ENCODE measurements around the gene VTN.
A peak's percentile ranks its signal among the peaks of the same experiment; 100 is the strongest.

The VTN gene

DNA sequence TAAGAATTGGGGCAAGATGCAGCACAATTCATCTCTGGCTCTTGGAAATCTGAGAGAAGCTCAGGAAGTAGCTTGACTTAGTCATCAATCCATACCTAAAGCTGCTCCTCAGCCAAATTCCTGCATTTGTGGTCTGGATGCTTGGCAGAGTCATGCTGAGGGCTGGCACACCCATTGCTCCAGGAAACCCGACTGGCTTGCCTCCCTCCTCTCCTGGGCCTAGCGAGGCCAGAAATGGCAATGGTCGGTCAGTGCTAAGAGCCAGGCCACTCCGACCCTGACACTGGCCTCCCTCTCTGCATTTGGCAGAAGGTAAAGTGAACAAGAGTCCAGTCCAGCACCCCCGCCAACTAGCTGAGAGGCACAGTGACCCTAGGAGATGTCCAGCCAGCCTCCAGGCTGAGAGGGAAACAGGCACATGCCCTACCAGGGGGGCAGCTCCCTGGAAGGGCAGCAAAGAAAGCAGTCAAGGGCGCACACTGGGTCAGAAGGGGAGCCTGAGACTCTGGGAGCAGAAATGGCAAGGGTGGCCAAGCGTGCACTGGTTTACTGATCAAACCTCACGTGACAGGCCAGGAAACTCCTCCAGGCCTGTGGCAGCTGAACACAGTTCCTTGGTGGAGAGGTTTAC, 22.7 kb downstream of the VTN start:
- Histone ChIP-seq H3K27me3 (ENCODE audit: control insufficient read depth, insufficient read depth, low read length) (no peaks in the 10 kb centered on the region), H3K27ac (ENCODE audit: low read depth, low read length) (0 out of 2 replicates have a peak overlapping the region, but pooled peaks have one; percentile 34), H3K9ac (ENCODE audit: low read length) (peak overlapping the region; percentile 30), H3K4me3 (ENCODE audit: low read depth, low read length) (no peak overlapping the region), H3K36me3 (ENCODE audit: control insufficient read depth, insufficient read depth, low read length) (peaks cover 97% of the 10 kb centered on the region), H3K9me3 (ENCODE audit: control insufficient read depth, insufficient read depth, low read depth, low read length) (no peaks in the 10 kb centered on the region), H3K4me1 (ENCODE audit: control insufficient read depth, insufficient read depth, low read length) (peaks cover 13% of the 10 kb centered on the region; the same call in 1 of the 2 replicates)

DNA sequence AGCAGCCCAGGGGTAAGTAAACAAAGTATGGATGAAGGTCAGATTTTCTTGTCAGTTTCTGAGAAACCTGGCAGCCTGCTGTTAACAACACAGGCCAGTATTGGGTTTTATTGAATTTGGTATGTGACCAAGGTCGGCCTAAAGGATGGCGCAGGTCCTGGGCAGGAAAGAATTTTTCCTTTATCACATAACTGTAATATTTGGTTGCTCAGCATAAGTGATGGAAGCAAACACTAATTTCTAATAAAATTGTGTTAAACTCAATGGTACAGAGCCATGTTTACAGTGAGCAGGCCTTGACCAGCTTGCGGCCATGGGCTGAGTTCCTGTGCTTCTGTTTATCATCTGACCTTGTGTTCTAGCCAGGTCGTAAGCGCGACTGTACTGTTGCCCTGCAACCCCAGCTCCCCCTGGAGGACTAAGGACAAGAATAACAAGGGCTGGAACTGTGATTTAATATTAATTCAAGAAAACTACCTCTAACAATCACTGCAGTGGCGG, 23.3 kb downstream of the VTN start:
- no peaks in the 10 kb centered on the region for H3K27me3 ChIP-seq (ENCODE audit: control insufficient read depth, insufficient read depth, low read length)
- no peak overlapping the region for H3K9ac ChIP-seq (ENCODE audit: low read length)
- no peak overlapping the region for H3K4me3 ChIP-seq (ENCODE audit: low read depth, low read length)
- H3K9me3 ChIP-seq (ENCODE audit: control insufficient read depth, insufficient read depth, low read depth, low read length): no peaks in the 10 kb centered on the region
- peak overlapping the region; percentile 34; the same call in 1 of the 2 replicates for H3K27ac ChIP-seq (ENCODE audit: low read depth, low read length)
- peaks cover 98% of the 10 kb centered on the region for H3K36me3 ChIP-seq (ENCODE audit: control insufficient read depth, insufficient read depth, low read length)
- H3K4me1 ChIP-seq (ENCODE audit: control insufficient read depth, insufficient read depth, low read length): peaks cover 13% of the 10 kb centered on the region; the same call in 1 of the 2 replicates

DNA sequence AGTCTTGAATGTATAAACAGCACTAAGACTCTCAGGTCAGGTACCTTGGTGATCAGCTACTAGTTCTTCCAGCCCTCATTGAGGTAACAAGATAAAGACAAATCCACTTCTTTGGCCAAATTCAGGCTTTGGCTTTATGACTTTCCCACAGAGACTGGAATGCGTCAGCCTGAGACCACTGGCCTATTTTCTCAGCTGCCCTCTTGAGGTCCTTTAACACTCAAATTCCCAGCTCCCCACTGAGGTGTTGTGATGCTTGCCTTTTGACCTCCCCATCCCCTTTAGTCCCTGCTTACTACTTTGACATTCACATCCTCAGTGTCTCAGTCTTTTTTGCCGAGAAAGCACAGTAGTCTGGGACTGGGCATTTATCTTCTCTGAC, 23.9 kb downstream of the VTN start:
- Histone ChIP-seq H3K9me3 (ENCODE audit: control insufficient read depth, insufficient read depth, low read depth, low read length) (no peaks in the 10 kb centered on the region), H3K36me3 (ENCODE audit: control insufficient read depth, insufficient read depth, low read length) (peaks cover 98% of the 10 kb centered on the region), H3K4me3 (ENCODE audit: low read depth, low read length) (no peak overlapping the region), H3K4me1 (ENCODE audit: control insufficient read depth, insufficient read depth, low read length) (peaks cover 13% of the 10 kb centered on the region; the same call in 1 of the 2 replicates), H3K27ac (ENCODE audit: low read depth, low read length) (no peak overlapping the region), H3K27me3 (ENCODE audit: control insufficient read depth, insufficient read depth, low read length) (no peaks in the 10 kb centered on the region), H3K9ac (ENCODE audit: low read length) (no peak overlapping the region)

GRCh38 chr17:28345419-28346198, 24.5 kb downstream of the VTN start:
- Histone ChIP-seq H3K27me3 (ENCODE audit: control insufficient read depth, insufficient read depth, low read length) (no peaks in the 10 kb centered on the region), H3K27ac (ENCODE audit: low read depth, low read length) (no peak overlapping the region), H3K4me3 (ENCODE audit: low read depth, low read length) (no peak overlapping the region), H3K9ac (ENCODE audit: low read length) (no peak overlapping the region), H3K36me3 (ENCODE audit: control insufficient read depth, insufficient read depth, low read length) (peaks cover 98% of the 10 kb centered on the region), H3K4me1 (ENCODE audit: control insufficient read depth, insufficient read depth, low read length) (peaks cover 13% of the 10 kb centered on the region; the same call in 1 of the 2 replicates), H3K9me3 (ENCODE audit: control insufficient read depth, insufficient read depth, low read depth, low read length) (no peaks in the 10 kb centered on the region)

- Histone ChIP-seq H3K36me3 (ENCODE audit: control insufficient read depth, insufficient read depth, low read length) (peaks cover 98% of the 10 kb centered on the region), H3K27me3 (ENCODE audit: control insufficient read depth, insufficient read depth, low read length) (no peaks in the 10 kb centered on the region), H3K4me1 (ENCODE audit: control insufficient read depth, insufficient read depth, low read length) (peaks cover 13% of the 10 kb centered on the region; the same call in 1 of the 2 replicates), H3K9ac (ENCODE audit: low read length) (no peak overlapping the region), H3K9me3 (ENCODE audit: control insufficient read depth, insufficient read depth, low read depth, low read length) (no peaks in the 10 kb centered on the region), H3K4me3 (ENCODE audit: low read depth, low read length) (no peak overlapping the region), H3K27ac (ENCODE audit: low read depth, low read length) (no peak overlapping the region)
Measured at GRCh38 chr17:28344435-28344901, 25.6 kb downstream of the VTN start.

GRCh38 chr17:28344011-28344410, 26.1 kb downstream of the VTN start:
- Histone ChIP-seq H3K36me3 (ENCODE audit: control insufficient read depth, insufficient read depth, low read length) (peaks cover 98% of the 10 kb centered on the region), H3K27ac (ENCODE audit: low read depth, low read length) (no peak overlapping the region)

DNA sequence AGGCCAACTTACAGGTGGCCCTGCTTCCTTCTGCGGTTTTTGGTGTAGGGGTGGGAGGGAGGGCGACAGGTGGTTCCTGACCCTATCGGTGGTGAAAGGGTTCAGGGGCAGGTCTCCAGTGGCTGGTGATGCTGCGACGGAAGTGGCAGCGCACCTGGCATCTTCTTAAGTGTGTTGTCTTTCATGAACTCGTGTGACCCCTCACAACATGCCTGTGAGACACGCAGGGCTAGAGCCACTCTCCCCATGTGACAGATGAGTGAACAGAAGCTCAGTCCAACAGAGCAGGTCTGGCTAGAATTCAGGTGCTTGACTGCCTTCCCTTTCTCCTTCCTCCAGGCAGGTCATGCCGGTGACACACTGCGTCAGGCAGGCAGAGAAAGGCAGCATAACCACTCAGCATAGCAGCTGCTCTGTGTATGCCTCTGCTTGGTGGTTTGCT, 26.6 kb downstream of the VTN start:
- Histone ChIP-seq H3K9me3 (ENCODE audit: control insufficient read depth, insufficient read depth, low read depth, low read length) (no peaks in the 10 kb centered on the region), H3K36me3 (ENCODE audit: control insufficient read depth, insufficient read depth, low read length) (peaks cover 95% of the 10 kb centered on the region), H3K27ac (ENCODE audit: low read depth, low read length) (no peak overlapping the region), H3K9ac (ENCODE audit: low read length) (no peak overlapping the region), H3K27me3 (ENCODE audit: control insufficient read depth, insufficient read depth, low read length) (no peaks in the 10 kb centered on the region), H3K4me3 (ENCODE audit: low read depth, low read length) (no peak overlapping the region), H3K4me1 (ENCODE audit: control insufficient read depth, insufficient read depth, low read length) (peaks cover 13% of the 10 kb centered on the region; the same call in 1 of the 2 replicates)

More at GRCh38 chr17:28344011-28344410, 26.1 kb downstream of the VTN start:
- Histone ChIP-seq H3K4me3 (ENCODE audit: low read depth, low read length) (no peak overlapping the region), H3K9me3 (ENCODE audit: control insufficient read depth, insufficient read depth, low read depth, low read length) (no peaks in the 10 kb centered on the region), H3K9ac (ENCODE audit: low read length) (no peak overlapping the region), H3K27me3 (ENCODE audit: control insufficient read depth, insufficient read depth, low read length) (no peaks in the 10 kb centered on the region), H3K4me1 (ENCODE audit: control insufficient read depth, insufficient read depth, low read length) (peaks cover 13% of the 10 kb centered on the region; the same call in 1 of the 2 replicates)

GRCh38 chr17:28342313-28342712, 27.8 kb downstream of the VTN start:
- Histone ChIP-seq H3K9me3 (ENCODE audit: control insufficient read depth, insufficient read depth, low read depth, low read length) (no peaks in the 10 kb centered on the region), H3K4me1 (ENCODE audit: control insufficient read depth, insufficient read depth, low read length) (peaks cover 10% of the 10 kb centered on the region; the same call in 1 of the 2 replicates), H3K4me3 (ENCODE audit: low read depth, low read length) (no peak overlapping the region), H3K36me3 (ENCODE audit: control insufficient read depth, insufficient read depth, low read length) (peaks cover 85% of the 10 kb centered on the region), H3K27ac (ENCODE audit: low read depth, low read length) (no peak overlapping the region), H3K27me3 (ENCODE audit: control insufficient read depth, insufficient read depth, low read length) (no peaks in the 10 kb centered on the region), H3K9ac (ENCODE audit: low read length) (no peak overlapping the region)

- H3K27me3 ChIP-seq (ENCODE audit: control insufficient read depth, insufficient read depth, low read length): no peaks in the 10 kb centered on the region
- H3K36me3 ChIP-seq (ENCODE audit: control insufficient read depth, insufficient read depth, low read length): peaks cover 77% of the 10 kb centered on the region
- no peak overlapping the region for H3K4me3 ChIP-seq (ENCODE audit: low read depth, low read length)
- no peak overlapping the region for H3K27ac ChIP-seq (ENCODE audit: low read depth, low read length)
- H3K4me1 ChIP-seq (ENCODE audit: control insufficient read depth, insufficient read depth, low read length): peaks cover 8% of the 10 kb centered on the region; the same call in 1 of the 2 replicates
- no peaks in the 10 kb centered on the region for H3K9me3 ChIP-seq (ENCODE audit: control insufficient read depth, insufficient read depth, low read depth, low read length)
- H3K9ac ChIP-seq (ENCODE audit: low read length): no peak overlapping the region
Measured at GRCh38 chr17:28341516-28341915, 28.6 kb downstream of the VTN start.

DNA sequence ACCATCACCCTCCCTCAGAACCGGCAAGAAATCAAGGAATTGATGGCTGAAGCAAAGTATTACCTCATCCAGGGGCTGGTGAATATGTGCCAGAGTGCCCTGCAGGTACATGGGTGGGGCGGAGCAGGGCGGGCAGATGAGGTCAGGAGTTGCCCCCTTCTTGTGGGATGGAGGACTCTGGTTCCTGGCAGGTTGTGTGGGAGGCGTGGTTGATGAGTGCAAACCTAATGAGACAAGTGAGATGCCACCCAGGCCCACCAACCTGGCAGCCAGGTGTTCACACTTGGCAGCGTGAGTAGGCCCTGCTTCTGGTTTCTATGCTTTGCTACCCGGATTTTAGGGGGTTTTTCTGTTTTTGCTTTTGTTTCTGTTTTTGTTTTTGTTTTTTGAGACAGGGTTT, 29.7 kb downstream of the VTN start:
- no peaks in the 10 kb centered on the region for H3K27me3 ChIP-seq (ENCODE audit: control insufficient read depth, insufficient read depth, low read length)
- H3K27ac ChIP-seq (ENCODE audit: low read depth, low read length): no peak overlapping the region
- H3K9me3 ChIP-seq (ENCODE audit: control insufficient read depth, insufficient read depth, low read depth, low read length): no peaks in the 10 kb centered on the region
- peaks cover 66% of the 10 kb centered on the region for H3K36me3 ChIP-seq (ENCODE audit: control insufficient read depth, insufficient read depth, low read length)
- H3K4me1 ChIP-seq (ENCODE audit: control insufficient read depth, insufficient read depth, low read length): peaks cover 6% of the 10 kb centered on the region; the same call in 1 of the 2 replicates
- H3K4me3 ChIP-seq (ENCODE audit: low read depth, low read length): no peak overlapping the region
- H3K9ac ChIP-seq (ENCODE audit: low read length): no peak overlapping the region

GRCh38 chr17:28339431-28339830, 30.7 kb downstream of the VTN start:
- H3K27ac ChIP-seq (ENCODE audit: low read depth, low read length): peak overlapping the region; percentile 14; the same call in 1 of the 2 replicates

More at GRCh38 chr17:28339431-28339830, 30.7 kb downstream of the VTN start:
- no peaks in the 10 kb centered on the region for H3K9me3 ChIP-seq (ENCODE audit: control insufficient read depth, insufficient read depth, low read depth, low read length)
- H3K36me3 ChIP-seq (ENCODE audit: control insufficient read depth, insufficient read depth, low read length): peaks cover 57% of the 10 kb centered on the region
- H3K4me1 ChIP-seq (ENCODE audit: control insufficient read depth, insufficient read depth, low read length): peaks cover 9% of the 10 kb centered on the region
- H3K27me3 ChIP-seq (ENCODE audit: control insufficient read depth, insufficient read depth, low read length): no peaks in the 10 kb centered on the region
- no peak overlapping the region for H3K4me3 ChIP-seq (ENCODE audit: low read depth, low read length)
- H3K9ac ChIP-seq (ENCODE audit: low read length): no peak overlapping the region

All from HUES6 (cell line).